ENCODE results near the gene HSPA12B.

GRCh38 chr20:3707508-3707899 lies 25.0 kb upstream of the HSPA12B start:
- TF ChIP-seq, protein P1, sequence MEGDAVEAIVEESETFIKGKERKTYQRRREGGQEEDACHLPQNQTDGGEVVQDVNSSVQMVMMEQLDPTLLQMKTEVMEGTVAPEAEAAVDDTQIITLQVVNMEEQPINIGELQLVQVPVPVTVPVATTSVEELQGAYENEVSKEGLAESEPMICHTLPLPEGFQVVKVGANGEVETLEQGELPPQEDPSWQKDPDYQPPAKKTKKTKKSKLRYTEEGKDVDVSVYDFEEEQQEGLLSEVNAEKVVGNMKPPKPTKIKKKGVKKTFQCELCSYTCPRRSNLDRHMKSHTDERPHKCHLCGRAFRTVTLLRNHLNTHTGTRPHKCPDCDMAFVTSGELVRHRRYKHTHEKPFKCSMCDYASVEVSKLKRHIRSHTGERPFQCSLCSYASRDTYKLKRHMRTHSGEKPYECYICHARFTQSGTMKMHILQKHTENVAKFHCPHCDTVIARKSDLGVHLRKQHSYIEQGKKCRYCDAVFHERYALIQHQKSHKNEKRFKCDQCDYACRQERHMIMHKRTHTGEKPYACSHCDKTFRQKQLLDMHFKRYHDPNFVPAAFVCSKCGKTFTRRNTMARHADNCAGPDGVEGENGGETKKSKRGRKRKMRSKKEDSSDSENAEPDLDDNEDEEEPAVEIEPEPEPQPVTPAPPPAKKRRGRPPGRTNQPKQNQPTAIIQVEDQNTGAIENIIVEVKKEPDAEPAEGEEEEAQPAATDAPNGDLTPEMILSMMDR (IDR thresholded peaks at IDR 0.05): no peak
- TF ChIP-seq POLR2A (IDR thresholded peaks at IDR 0.05): no peak

Data from thyroid gland (tissue), 4 donors.